Stimulated activated CD4-positive, alpha-beta T cell treated with anti-CD3 and anti-CD28 coated beads, Interleukin-4, amount 100 ng/mL, for 48 hours (primary cell): ENCODE data around the gene SEC31B.

Experiments
- DNase-seq, 2 donors: peaks; one replicate each; pipeline ENCODE4 v3.0.0-alpha.2; 2020; ENCODE audit warnings: low read depth in 2 of 2

SEC31B gene

GRCh38 chr10:100438674-100439315 is 80.9 kb downstream of the SEC31B start:
- DNase-seq, result no peak
